Stimulated activated CD8-positive, alpha-beta memory T cell treated with anti-CD3 and anti-CD28 coated beads, Interleukin-4, amount 100 ng/mL, for 1 hour (primary cell): ENCODE measurements around the gene PLEK2.
"Not testable (repeated sequence)": the region's sequence is repeated elsewhere in the genome, so short reads cannot be mapped to it uniquely, and the experiment has no call there.

Source experiments
- DNase-seq, 2 donors: peaks; one replicate each; pipeline ENCODE4 v3.0.0-alpha.2; 2020; ENCODE audit warnings: low read depth in 2 of 2, low spot score in 1 of 2

PLEK2 gene, protein sequence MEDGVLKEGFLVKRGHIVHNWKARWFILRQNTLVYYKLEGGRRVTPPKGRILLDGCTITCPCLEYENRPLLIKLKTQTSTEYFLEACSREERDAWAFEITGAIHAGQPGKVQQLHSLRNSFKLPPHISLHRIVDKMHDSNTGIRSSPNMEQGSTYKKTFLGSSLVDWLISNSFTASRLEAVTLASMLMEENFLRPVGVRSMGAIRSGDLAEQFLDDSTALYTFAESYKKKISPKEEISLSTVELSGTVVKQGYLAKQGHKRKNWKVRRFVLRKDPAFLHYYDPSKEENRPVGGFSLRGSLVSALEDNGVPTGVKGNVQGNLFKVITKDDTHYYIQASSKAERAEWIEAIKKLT

DNA sequence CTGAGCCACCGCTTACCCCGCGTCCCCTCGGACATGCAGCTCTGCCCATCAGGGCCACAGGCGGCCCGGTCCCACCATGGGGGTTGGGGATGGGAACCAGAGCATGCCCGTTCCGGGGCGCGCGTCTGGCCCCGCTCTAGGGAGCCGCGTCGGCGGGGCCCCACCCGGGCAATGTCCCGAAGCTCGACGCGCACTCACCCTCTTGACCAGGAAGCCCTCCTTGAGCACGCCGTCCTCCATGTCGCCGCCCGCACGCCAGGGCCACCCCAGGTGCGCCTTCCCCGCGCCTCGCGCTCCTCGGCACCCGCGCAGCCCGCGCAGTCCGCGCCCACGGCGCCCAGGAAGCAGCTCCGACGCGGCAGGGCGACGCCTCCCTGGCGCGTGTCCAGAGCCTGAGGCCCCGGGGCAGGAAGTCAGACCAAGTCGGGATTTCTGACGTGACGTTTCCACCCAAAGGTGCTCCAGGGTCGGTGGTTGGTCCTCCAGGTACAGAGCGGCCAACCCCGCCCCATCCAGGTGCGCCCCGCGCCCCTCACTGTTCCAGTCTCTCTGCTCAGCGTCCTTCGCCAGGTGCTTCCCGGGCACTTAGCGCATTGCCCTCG, at the start of gene PLEK2:
Gene PLEK2, minus strand, starts transcription at position 346 of the 602 bp plus-strand sequence. Its CDS starts 106 bp downstream, at position 240.
- DNase-seq, result no peak

DNA sequence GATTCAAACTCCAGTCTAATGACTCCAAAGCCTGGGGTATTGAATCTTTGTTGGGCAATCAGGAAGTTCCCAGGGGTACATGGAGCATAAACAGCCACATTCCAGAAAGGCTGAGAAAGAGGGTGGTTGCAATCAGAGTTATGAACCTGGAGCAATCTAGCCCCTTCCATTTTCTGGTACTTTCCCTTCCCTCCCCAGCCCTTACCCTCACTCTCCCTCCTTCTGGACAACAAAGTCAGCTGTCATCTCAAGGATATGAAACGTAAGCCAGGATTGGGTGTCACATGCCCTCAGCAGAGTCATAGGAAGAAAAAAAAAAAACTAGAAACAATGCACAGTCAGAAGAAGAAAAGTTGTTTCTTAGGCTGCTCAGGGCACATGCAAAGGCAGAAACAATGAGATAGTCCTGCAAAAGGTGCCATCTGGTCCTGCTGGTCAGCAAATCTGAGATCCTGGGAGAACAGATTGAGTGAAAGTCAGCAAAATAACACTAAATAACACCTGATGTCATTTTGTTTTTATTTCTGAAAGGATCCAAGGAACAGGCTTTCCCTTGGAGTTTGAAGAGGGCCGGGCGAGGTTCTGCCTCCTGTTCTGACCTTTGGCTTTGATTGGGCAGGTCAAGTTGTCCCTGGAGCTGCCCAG, 49.5 kb upstream of the PLEK2 start:
- DNase-seq, result no peak

DNA sequence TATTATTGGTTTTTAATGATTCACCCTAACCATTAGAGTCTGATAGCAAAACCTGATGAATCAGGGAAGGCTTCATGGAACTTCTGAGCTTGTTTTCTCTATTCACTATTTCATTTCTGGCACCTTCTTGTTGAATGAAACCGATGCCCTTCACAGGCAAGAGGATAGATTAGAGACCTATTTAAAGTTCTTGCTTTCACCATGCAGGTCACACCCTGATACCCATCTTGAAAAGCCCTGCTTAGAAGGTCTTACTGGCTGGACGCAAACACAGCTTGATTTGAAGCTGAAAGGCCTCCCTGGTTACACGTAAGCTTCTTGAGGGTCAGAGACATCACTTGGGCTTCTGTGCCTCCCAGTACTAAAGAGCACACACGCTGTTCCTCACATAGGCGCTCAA, 47.4 kb upstream of the PLEK2 start:
- DNase-seq, result no peak

DNA sequence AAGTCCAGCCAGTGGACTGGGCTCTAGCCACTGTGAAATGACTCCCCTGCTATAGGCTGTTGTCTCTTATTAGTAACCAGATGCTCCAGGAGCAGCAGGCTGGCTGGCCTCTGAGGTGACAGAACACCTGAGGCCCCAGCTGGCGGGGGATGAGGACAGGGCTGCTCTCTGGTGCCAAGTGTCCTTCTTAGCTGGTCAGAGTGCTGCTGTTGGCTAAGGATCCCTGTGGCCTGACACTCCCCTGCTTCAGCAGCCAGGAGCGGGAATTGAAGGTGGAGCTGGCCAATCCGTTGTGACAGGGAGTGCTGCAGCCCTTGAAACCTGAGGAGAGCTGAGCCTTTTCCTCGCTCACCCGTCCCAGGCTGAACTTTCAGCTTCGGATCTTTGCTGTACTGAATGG, 45.8 kb upstream of the PLEK2 start:
- no peak for DNase-seq

DNA sequence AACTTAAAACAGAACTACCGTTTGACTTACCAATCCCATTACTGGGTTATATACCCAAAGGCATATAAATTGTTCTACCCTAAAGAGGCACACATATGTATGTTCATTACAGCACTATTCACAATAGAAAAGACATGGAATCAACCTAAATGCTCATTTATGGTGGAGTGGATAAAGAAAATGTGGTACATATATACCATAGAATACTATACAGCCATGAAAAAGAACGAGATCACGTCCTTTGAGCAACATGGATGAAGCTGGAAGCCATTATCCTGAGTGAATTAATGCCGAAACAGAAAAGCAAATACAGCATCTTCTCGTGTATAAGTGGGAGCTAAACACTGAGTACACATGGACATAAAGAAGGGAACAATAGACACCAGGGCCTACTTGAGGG, 44.8 kb upstream of the PLEK2 start:
- DNase-seq, result no peak

DNA sequence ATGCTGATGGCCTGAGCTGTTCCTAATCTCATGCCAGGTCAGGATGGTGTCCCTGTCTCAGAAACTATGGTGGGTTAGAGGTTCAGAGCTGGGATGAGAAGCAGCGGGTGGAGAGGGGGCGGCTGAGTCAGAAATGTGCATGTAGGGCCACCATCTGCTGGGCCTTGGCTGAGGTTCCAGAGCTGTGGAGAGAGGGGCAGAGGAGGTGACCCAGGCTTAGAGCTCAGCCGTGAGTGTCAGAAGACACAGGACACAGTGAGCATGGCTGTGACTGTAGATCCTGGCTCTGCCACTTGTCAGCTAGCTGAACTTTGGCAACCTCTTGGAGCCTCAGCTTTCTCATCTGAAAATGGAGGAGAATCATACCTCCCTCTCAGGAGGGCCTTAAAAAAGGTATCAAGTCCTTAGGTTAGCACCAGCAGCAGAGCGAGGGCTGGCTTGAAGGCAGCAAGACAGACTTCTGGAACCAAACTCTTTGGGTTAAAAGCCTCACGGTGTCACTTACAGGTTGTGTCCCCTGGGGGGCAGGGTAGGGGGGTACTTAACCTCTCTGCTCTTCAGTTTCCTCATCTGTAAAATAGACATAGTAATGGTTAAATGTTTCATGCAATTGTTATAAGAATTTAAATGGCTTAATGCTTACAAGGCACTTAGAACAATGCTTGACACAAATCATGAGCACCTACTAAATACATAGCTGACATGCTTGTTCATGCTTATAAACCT, 41.8 kb upstream of the PLEK2 start:
- DNase-seq, result no peak

DNA sequence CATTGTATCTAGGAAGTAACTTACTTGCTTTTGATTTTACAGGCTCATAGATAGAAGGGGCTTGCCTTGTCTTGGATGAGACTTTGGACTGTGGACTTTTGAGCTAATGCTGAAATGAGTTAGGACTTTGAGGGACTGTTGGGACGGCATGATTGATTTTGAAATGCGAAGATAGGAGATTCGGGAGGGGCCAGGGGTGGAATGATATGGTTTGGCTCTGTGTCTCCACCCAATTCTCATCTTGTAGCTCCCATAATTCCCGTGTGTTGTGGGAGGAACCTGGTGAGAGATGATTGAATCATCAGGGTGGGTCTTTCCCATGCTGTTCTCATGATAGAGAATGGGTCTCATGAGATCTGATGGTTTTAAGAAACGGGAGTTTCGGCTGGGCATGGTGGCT, 39.7 kb upstream of the PLEK2 start:
- not testable (repeated sequence) for DNase-seq

DNA sequence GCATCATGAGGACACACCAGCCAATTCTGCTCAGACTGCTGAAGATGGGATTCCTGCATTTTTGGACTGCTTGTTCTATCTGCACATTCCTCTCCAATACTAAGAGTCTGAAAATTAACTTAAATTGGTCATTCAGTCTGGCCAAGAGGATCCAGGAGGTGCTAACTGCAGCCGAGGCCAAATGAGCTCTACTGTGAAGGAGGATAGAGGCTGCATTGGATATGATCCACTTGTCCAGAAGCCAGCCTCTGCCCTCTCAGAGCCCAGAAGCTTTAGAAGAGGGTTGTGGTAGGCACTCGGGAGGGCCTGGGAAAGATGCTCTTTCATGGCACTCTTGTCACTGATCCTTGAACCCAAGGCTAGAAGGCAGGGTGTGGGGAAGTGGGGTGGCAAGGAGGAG, 37.1 kb upstream of the PLEK2 start:
- no peak for DNase-seq

DNA sequence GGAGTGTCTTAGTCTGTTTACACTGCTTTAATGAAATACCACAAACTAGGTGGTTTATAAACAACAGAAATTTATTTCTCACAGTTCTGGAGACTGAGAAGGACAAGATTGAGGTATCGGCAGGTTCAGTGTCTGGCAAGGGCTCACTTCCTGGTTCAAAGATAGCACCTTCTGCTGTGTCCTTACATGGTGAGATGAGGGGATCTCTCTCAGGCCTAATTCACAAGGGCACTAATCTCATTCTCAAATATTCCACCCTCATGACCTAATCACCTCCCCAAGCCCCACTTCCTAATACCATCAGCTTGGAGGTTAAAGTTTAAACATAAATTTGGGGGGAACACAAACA, 35.0 kb upstream of the PLEK2 start:
- DNase-seq, result no peak

DNA sequence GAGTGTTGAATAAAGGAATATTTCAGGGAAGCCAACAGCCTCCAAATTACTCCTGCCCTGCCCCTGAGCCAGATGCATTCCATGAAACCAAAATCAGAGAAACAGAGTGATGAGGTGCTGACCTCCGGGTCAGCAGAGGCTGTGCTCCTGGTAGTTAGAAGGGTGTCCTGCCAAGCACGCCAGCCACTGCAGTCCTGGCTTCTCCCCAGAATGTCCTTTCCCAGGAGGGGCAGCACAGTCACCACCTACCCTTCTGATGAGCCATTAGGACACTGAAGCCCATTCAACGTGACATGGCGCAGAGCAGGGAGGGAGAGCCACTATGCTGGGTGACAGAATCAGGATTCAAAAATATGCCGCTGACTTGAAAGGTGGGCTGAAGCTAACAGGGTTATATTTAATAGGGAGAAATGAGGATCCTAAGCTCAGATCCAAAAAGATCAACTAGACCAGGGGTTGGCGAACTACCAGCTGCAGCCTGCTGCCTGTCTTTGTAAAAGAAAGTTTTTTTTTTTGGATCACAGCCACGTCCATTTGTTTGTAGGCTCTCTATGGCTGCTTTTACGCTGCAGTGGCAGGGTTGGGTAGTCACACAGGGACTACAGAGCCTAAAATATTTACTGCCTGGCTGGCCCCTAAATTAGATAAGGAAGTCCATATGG, 34.5 kb upstream of the PLEK2 start:
- DNase-seq, result no peak

DNA sequence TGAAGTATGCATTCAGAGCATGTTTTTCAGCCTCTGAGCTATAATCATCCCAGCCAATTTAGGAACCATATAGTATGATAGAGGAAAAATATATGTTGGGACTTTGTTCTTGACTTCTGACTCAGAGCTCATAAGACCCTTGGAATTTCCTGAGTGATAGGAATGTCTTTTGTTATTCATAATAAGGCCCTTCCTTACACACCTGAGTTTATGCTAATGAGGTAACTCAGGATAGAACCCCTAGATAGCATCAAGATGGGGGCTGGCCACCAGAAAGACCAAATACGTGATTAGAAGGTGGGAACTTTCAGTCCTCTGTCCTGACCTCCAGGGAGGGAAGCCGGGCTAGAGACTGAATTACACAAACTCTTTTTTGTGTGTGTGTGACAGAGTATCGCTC, 32.4 kb upstream of the PLEK2 start:
- no peak for DNase-seq

DNA sequence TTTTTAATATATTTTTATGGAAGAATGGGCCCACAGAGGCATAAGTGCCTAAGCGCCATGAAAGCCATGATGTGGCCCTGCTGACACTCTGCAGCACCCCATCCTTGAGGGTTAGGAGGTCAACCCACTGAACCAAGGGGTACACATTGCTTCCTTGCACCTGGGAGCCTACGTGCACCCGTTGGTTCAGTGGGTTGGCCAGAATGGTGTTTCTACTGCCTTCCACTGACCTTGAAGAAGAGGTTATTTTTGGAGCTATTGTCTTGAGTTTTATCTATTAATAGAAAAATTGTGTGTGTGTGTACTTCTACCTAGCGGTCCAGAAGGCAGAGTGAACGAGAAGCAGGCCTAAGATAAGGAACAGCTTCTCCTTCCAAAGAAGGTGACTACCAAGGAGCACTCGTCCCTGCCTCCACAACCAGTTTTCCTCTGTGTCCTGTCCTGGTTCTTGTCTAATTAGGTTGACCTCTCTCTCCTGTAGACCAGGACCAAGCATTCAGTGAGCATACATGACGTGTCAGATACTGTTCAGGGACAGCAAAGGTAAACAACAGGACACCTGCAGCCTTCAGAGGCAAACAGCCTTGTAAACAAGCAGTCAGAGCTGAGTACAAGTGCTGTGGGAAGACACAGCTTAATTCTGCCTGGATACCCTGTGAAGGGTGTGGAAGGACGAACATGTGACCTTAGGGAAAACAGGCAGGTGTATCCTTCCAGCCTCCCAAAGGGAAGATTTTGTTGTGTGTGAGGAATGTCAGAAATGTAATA, 30.4 kb upstream of the PLEK2 start:
- no peak for DNase-seq

DNA sequence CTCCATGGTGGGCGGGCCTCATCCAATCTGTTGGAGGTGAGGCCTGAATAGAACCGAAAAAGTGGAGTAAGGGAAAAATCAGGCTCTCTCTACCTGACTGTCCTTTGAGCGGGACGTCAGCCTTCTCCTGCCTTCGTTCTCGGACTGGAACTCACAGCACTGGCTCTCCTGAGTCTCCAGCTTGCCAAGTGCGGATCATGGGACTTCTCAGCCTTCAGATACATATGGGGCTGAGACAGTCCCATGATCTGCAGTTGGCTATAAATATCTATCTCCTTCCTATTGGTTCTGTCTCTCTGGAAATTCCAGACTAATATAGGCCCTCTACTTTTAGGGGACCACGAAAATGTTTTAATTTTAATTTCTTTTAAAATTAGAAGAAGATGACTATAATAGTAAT, 29.7 kb upstream of the PLEK2 start:
- DNase-seq, result no peak

DNA sequence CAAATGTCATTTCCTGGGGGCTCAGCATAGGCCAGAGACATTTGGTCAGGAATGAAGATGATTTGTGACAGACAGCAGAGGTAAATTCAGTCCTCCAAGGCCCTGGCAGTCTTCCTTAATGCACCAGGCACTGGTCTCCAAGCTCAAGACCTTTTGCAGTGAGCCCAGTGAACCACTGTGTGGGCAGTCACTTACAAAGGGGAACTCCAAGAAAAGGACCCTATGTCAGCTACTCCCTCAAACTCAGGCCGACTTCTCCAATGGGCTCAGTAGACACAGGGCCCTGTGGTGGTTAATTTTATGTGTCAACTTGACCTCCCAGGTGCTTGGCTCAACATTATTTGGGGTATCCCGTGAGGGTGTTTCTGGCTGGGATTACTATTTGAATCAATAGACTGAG, 29.3 kb upstream of the PLEK2 start:
- no peak for DNase-seq

DNA sequence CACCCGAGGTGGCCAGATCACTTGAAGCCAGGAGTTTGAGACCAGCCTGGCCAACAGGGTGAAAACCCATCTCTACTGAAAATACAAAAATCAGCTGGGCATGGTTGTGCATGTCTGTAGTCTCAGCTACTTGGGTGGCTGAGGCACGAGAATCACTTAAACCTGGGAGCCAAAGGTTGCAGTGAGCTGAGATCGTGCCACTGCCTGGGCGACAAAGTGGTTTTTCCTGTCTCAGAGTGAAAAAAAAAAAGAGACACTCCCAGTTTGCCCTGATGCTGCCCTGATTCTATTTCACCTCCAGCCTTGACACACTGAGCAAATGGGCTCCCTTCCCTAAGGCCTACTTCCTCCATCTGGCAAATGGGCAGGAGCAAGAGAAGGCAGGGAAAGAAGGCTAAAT, 28.5 kb upstream of the PLEK2 start:
- DNase-seq, result no peak

DNA sequence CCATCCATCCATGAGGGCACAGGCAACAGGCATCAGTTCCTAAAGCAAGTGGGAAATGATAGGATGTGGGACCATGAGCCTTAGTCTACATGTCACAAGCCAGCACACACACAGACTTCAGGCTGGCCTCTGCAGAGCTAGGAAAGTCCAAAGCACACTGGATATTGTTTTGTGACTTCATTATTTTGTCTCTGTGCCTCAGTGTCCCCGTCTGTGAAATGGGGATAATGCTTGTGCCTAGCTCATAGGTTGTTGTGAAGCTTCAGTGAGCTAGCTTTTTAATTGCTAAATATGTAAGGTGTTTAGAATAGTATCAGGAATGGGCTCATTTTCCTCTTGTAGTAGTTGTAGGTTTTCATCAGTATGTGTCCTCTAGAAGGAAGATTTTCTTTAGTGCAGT, 27.0 kb upstream of the PLEK2 start:
- DNase-seq, result no peak

DNA sequence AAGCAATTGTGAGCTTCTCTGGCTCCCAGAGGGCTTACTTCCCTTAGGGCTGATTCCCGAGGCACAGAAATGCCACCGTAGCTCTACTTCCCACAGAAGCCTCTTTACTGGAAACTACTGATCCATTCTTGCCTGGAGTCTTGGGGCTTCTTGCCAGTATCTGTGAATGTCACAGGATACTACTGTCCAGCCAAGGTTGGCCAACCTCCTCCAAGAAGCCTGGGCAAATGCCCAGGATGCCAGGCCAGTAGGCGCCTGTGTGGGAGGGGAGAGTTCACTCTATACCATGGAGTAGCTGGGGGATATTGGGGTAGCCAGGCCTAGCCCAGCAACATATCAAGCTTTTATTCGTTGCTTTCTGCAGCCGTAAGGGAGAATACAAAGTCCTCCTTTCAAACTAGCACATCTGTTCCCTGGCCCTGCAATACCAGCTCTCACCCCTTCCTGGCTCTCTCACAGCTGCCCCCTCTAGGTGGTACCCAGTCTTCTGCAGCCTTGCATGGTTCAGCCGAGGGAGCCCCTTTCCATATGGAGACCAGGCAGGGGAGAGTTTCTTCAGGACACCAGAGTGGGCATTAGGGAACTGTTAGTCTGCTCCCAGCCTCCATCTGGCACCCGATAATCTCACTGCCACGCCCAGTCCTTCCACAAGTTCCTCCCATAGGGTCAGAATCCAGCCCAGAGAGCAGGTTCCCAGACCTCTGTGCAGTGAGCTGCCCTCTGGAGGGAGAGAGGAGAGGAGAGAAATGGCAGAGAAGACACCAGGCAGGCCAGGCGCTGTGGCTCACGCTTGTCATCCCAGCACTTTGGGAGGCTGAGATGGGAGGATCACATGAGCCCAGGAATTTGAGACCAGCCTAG, 24.3 kb upstream of the PLEK2 start:
- no peak for DNase-seq

DNA sequence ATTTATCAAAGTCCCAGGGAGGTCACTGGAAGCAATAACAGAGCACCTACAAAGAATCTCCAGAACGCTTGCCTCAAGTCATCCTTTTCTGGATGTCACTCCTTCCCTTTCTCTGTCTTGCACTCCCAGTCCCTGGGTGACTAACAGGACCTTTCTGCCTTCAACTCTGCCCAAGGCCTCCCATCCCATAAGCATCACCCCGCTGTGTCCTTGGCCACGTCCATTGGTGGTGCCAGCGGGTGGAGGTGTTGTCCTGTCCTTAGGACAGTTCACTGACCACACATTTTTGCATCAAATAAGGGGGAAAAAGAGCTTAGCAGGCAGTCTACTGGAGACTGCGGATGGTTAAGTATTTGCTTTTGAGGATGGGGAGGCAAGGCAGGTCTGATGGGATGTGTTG, 23.6 kb upstream of the PLEK2 start:
- no peak for DNase-seq

DNA sequence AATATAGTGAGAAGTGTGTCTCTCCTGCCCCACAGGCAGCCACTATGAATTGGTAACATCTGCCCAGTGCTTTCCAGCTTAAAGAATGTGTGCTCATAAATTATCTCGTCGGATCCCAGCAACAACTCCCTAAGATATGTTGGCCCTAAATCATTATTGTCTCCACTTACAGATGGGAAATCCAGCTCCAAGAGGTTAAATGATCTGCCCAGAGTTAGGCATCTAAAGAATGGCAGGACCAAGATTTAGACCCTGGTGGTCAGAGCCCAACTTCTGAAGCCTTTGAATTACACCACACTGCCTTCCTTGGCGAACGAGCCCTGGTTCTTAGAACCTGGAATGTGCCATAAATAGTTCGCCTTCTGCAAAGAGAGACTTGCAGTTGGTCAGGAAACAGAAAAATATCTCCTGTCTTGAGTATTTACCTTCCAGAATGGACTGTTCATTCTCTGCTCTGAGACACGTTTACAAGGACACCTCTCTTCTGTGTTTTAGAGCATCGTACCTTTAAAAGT, 20.1 kb upstream of the PLEK2 start:
- DNase-seq, result no peak
